GM19023 (cell line): ENCODE results near the gene LONP2.
"Not testable (repeated sequence)": the region's sequence is repeated elsewhere in the genome, so short reads cannot be mapped to it uniquely, and the experiment has no call there.

Experiments used
- ATAC-seq: cut with Tn5 transposase; IDR thresholded peaks from one replicate; pipeline ENCODE4 v1.9.1; 2021; ENCODE audit warnings: mild to moderate bottlenecking, moderate library complexity; ENCODE audit not compliant: unreplicated experiment

The LONP2 gene

GRCh38 chr16:48384520-48385252 lies 140.6 kb downstream of the LONP2 start:
- ATAC-seq, result peak; percentile 59

DNA sequence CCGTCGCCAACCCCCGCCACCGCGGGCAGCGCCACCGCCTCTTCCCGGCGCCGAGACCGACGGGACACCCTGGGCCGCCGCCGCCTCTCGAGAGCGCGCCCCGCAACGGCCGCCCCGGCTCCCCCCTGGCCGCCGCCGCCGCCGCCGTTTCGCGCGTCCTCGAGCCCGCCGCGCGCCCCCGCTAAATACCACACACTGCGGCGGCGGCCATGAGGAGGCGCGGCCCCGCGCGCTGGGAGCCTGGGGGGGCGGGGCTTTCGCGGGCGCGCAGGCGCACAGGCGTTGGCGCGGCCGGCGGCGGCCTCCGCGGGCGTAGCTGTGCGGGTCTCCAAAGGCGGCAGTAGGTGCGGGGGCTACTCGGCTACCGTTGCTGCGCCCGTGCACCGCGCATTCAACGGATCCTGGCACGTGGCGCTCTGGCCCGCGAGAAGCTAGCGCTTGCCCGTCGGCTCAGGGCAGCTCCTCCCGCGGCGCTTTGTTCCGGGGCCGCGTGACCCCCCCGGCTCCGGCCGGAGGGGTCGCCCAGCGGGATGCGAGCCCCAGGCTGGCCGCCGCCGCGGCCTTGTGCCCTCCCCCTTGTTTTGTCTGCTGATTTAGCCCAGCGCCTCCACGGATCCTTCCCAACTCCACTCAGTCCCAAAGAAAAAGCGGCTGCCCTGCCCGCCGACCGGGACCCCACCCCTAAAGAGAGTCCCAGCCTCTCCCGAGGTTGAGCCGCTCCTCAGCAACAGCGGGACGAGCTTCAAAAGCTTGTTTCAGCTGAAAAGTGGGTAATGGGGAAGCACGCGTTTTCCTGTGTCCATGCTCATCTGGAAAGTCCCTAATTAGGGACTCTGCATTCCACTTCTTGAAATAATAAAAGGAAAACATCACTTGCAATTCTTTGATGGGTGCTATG lies 141.4 kb downstream of the LONP2 start, which contains the start of gene SIAH1:
Gene SIAH1, minus strand, starts transcription at position 161 of the 898 bp plus-strand sequence. CDS start 22,985 bp downstream, outside the sequence.
- peak; percentile 70 for ATAC-seq

DNA sequence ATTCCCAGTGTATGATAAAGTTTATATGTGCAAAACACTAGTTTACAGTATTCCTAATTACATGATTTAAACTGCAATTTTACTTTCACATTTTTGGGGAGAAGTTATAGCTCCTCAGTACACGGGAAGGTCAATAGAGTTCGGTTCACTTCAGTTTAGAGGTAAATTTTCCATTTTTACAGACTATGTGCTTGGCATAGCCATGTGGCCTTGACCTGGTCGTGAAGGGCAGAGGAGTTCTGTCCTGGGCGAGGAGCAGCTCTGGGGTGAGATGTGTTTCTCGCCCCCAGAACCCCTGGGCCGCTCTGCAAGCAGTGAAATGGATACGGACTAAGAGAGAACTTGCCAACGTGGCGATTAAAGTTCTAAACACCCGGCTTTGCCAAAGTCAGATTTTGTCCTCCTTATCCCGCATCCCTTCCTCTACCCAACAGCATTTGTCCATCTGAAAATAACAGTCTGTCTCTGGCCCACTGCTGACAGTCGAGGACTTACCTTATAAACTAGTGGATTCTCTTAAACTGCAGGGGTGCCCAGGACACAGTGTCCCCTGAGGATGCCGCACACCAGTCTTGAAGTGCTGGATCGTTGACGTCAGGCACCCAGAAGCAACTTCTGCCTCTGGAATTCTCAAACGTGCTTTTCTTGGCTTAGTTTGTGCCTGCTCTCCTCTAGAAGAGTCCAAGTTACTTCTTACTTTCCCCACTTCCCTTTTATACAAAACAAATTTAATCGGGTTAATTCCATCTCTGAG lies 142.6 kb downstream of the LONP2 start:
- ATAC-seq, result no peak

DNA sequence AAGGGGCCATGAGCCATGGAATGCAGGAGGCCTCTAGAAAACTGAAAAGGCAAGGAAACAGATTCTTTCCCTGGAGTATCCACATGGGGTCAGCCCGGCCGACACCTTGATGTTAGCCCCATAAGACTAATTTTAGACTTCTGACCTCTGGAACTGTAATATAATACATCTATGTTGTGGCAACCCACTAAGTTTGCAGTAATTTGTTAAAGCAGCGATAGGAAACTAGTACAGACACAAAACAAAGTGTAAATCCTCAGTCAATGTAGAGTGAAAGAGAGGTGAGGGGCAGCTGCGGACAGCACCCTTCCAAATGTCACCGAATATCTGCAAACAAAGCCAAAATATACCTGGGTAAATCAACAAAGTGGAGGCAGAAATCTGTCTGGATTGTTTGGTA lies 148.3 kb downstream of the LONP2 start:
- no peak for ATAC-seq

- no peak for ATAC-seq
Observed at GRCh38 chr16:48393485-48394354, 149.6 kb downstream of the LONP2 start.

DNA sequence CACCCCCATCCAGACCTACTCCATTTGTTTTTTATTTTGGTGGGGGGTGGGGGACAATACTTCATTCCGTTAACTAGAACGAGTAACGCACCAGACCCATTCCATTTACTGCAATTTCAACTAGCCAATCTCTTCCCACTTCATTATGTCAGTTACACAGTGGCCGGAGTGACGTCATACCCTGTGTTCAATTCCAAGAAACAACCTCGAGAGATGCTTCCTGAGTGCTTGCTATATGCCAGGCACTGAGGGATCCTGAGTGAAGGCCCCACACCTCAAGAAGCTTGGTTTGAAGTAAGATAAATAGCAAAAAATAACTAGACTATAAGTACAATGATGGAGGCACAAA lies 150.2 kb downstream of the LONP2 start:
- ATAC-seq, result no peak

- ATAC-seq, result no peak
Observed at GRCh38 chr16:48395375-48395774, 151.3 kb downstream of the LONP2 start.

- ATAC-seq, result not testable (repeated sequence)
Observed at GRCh38 chr16:48402547-48402946, 158.4 kb downstream of the LONP2 start.

DNA sequence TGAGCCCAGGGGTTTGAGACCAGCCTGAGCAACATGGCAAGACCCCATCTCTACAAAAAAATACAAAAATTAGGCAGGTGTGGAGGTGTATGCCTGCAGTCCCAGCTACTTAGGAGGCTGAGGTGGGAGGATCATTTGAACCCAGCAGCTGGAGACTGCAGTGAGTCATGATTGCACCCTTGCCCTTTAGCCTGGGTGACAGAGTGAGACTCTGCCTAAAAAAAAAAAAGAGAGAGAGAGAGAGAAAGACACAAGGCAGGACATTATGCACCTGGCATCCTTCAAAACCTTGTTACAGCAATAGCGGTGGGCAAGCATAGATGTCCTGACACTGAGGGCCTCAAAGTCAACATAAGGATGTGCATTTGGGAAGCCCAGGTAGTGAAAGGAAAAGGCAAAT lies 161.1 kb downstream of the LONP2 start:
- ATAC-seq, result no peak

DNA sequence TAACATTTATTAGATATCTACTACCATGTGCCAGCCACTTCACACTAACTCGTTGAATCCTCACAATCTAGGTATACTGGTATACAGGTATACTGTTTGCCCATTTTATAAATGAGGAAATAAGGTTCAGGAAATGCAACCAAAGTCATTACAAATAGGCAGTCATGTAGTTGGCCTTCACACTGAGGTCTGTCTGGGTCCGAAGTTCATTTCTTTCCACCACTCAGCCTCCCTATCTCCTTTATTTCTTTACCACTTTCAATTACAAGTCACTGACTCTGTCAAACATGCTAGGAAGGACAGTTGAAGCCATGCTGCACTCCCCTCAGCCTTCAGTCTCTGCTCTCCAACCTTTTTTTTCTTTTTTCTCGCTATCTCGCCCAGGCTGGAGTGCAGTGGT lies 161.8 kb downstream of the LONP2 start:
- ATAC-seq, result no peak
